ENCODE data around the gene IRX2. TPM values are rescaled to one million over a fixed set of nuclear protein-coding genes. Genes with fewer than 3 reads are reported as not detected.

Gene IRX2
- total and polyA plus RNA-seq, 2 of the 8 experiments (the other 6 are each of a cell fraction or from before 2014, with no cell fraction given): 23.4 to 40.4 TPM

DNA sequence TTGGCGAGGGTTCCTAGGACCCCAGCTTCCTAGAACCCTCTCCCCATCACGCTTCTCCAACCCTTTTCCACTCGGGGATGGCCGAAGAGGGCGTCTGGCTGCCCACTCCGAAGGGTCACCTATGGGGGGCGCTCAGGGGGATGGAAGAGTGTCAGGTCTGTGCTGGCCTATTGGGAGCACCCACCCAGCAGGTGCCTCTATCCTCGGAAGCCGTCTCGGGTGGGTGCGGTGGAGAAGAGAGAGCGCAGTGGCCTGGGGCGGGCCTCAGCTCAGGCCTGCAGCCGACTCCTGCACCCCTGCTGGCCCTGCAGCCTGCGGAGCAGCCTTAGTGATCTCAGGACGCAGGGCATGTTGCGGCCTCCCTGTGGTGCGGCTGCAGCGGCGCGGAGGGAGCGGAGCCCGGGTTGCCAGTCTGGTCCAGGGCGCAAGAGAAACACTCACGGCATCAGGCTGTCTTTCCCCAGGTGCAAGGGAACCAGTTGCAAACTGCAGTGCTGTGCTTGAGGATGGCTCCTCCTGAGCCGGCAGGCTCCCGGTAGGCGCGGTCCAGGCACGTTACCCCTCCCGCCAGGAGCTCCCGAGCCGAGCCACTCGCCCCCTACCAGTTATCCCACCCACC lies 1.5 kb upstream of the IRX2 start:
- H3K27me3 ChIP-seq (replicated peaks in 1 of 4; ENCODE audit: control insufficient read depth in 3 of 4, extremely low read depth in 1 of 4, insufficient read depth in 3 of 4, low read length in 3 of 4): peaks cover 4 to 50% (median 31%) of the 10 kb centered on the region in 4 experiments
- peaks cover under 1 to 34% of the 10 kb centered on the region in 2 experiments; a peak in 3 of 4 replicates for H3K79me2 ChIP-seq (ENCODE audit: control insufficient read depth in 1 of 2, insufficient read depth in 2 of 2, low read length in 2 of 2)
- peaks cover 12 to 16% of the 10 kb centered on the region in 2 experiments for H4K20me1 ChIP-seq (replicated peaks in 1 of 2; ENCODE audit: control insufficient read depth in 1 of 2, insufficient read depth in 2 of 2, low read length in 2 of 2)
- peak overlapping the region; percentile 76; the same call in 1 of the 2 replicates for H4K8ac ChIP-seq (ENCODE audit: extremely low read depth, insufficient read depth, low read length)
- no peak overlapping the region for H3K4ac ChIP-seq (replicated peaks; ENCODE audit: insufficient read length, low read depth, low read length)
- 2% methylated on average over 31 of the region's 34 CpGs; no CpG with 5 or more reads in 1 of the 2 experiments for WGBS, 2 experiments (ENCODE audit: extremely low coverage in 1 of 2, insufficient coverage in 1 of 2, insufficient read length in 1 of 2, insufficient replicate concordance in 2 of 2, low coverage in 1 of 2, low lambda C conversion rate in 2 of 2, missing lambda C conversion rate in 1 of 2)
- peak overlapping the region; percentile 6; the same call in 1 of the 2 replicates for H2BK15ac ChIP-seq (ENCODE audit: low read length)
- no peak overlapping the region for H3K14ac ChIP-seq (ENCODE audit: insufficient read length)
- H3K9me3 ChIP-seq (ENCODE audit: insufficient read depth in 2 of 2, low read depth in 1 of 2, low read length in 1 of 2): no peaks in the 10 kb centered on the region; a peak in 1 of 4 replicates
- H3K56ac ChIP-seq (replicated peaks; ENCODE audit: insufficient read length, low read depth, low read length): no peak overlapping the region
- no peak overlapping the region; the same call in 1 of the 2 replicates for H3K18ac ChIP-seq (ENCODE audit: extremely low read depth, low read length)
- FAIRE-seq (no peak), DNase-seq (ENCODE audit: low read depth in 1 of 2, low spot score in 2 of 2) (peak in 1 of 2 experiments; percentile 65)
- H2BK20ac ChIP-seq (ENCODE audit: low read length): peak overlapping the region; percentile 29; the same call in 1 of the 2 replicates
- H4K5ac ChIP-seq (ENCODE audit: insufficient read length, low read depth, low read length): no peak overlapping the region
- H3K79me1 ChIP-seq (ENCODE audit: low read depth, low read length): no peaks in the 10 kb centered on the region
- peak overlapping the region; percentile 60 to 98 (median 72) for H3K4me3 ChIP-seq (ENCODE audit: extremely low read depth in 1 of 4, insufficient read depth in 2 of 4, low read depth in 3 of 4, low read length in 4 of 4)
- no peak overlapping the region for H2AFZ ChIP-seq (ENCODE audit: low read length)
- peak overlapping the region; percentile 89 for H4K91ac ChIP-seq (replicated peaks; ENCODE audit: insufficient read length, low read length)
- H3K9ac ChIP-seq (replicated peaks in 1 of 4; ENCODE audit: extremely low read depth in 1 of 4, low read depth in 3 of 4, low read length in 3 of 4): peak overlapping the region in 1 of 4 experiments; percentile 7; a peak in 2 of 7 replicates
- peaks cover 41% of the 10 kb centered on the region; the same call in 1 of the 2 replicates for H3K23me2 ChIP-seq (ENCODE audit: low read depth, low read length)
- POLR2A ChIA-PET (ENCODE audit: partially characterized antibody): interaction anchor here (0.8 to 5.9 kb wide), 8 partner anchors 9 to 843 kb away, joined by 3 to 64 read pairs (median 3); partner anchors contain the start of gene IRX1
- H3K36me3 ChIP-seq (ENCODE audit: control insufficient read depth in 2 of 4, insufficient read depth in 4 of 4, low read length in 3 of 4): peaks cover 0 to 19% (median 9%) of the 10 kb centered on the region in 4 experiments; a peak in 6 of 8 replicates
- H2AK5ac ChIP-seq (ENCODE audit: low read depth, low read length): no peak overlapping the region
- no peak overlapping the region for H3K23ac ChIP-seq (ENCODE audit: insufficient read length)
- peak overlapping the region; percentile 83; the same call in 1 of the 2 replicates for H2BK5ac ChIP-seq (ENCODE audit: low read depth, low read length)
- peak overlapping the region; percentile 84 to 96 for H3K4me2 ChIP-seq (ENCODE audit: insufficient read depth in 1 of 2, low read depth in 2 of 2, low read length in 2 of 2)
- CTCF ChIA-PET (ENCODE audit: partially characterized antibody): interaction anchor here (0.6 to 2.1 kb wide), 6 partner anchors 9 to 307 kb away, joined by 3 to 9 read pairs (median 3); no protein-coding TSS in a partner anchor
- peak overlapping the region; percentile 88; the same call in 1 of the 2 replicates for H2BK12ac ChIP-seq (ENCODE audit: low read depth, low read length)
- H3K4me1 ChIP-seq (replicated peaks in 1 of 4; ENCODE audit: control insufficient read depth in 3 of 4, insufficient read depth in 4 of 4, low read length in 3 of 4): peaks cover 0 to 29% (median 11%) of the 10 kb centered on the region in 4 experiments; a peak in 6 of 7 replicates
- no peak overlapping the region for H3K27ac ChIP-seq (ENCODE audit: low read depth, low read length)
- no peak overlapping the region for H2BK120ac ChIP-seq (replicated peaks; ENCODE audit: low read depth, low read length)
- TF ChIP-seq, protein P1, sequence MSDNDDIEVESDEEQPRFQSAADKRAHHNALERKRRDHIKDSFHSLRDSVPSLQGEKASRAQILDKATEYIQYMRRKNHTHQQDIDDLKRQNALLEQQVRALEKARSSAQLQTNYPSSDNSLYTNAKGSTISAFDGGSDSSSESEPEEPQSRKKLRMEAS (IDR thresholded peaks at IDR 0.05): no peak
- TF ChIP-seq EGR1 (IDR thresholded peaks at IDR 0.05; ENCODE audit: borderline replicate concordance, low read depth, low read length): no peak
- TF ChIP-seq HDAC6 (IDR thresholded peaks at IDR 0.05; ENCODE audit: low read depth, low read length): no peak
- 0 out of 2 replicates have a peak, but pooled peaks have one; percentile 33 for TF ChIP-seq POLR2AphosphoS5 (IDR thresholded peaks at IDR 0.05; ENCODE audit: low read depth, low read length)
- TF ChIP-seq RBBP5 (IDR thresholded peaks at IDR 0.05; ENCODE audit: borderline replicate concordance, low read depth, low read length): no peak
- TF ChIP-seq SP4 (IDR thresholded peaks at IDR 0.05; ENCODE audit: low read length): no peak
- TF ChIP-seq SP1 (IDR thresholded peaks at IDR 0.05; ENCODE audit: low read depth, low read length): no peak
- TF ChIP-seq, protein P2, sequence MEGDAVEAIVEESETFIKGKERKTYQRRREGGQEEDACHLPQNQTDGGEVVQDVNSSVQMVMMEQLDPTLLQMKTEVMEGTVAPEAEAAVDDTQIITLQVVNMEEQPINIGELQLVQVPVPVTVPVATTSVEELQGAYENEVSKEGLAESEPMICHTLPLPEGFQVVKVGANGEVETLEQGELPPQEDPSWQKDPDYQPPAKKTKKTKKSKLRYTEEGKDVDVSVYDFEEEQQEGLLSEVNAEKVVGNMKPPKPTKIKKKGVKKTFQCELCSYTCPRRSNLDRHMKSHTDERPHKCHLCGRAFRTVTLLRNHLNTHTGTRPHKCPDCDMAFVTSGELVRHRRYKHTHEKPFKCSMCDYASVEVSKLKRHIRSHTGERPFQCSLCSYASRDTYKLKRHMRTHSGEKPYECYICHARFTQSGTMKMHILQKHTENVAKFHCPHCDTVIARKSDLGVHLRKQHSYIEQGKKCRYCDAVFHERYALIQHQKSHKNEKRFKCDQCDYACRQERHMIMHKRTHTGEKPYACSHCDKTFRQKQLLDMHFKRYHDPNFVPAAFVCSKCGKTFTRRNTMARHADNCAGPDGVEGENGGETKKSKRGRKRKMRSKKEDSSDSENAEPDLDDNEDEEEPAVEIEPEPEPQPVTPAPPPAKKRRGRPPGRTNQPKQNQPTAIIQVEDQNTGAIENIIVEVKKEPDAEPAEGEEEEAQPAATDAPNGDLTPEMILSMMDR (IDR thresholded peaks at IDR 0.05; ENCODE audit: control extremely low read depth in 1 of 3, insufficient read depth in 1 of 3, low read depth in 1 of 3, low read length in 3 of 3): no peak
- no peak for TF ChIP-seq BRCA1 (IDR thresholded peaks at IDR 0.05; ENCODE audit: low read depth, low read length)
